Activated naive CD8-positive, alpha-beta T cell (primary cell): ENCODE results near the gene UPK3BL2.
"Not testable (repeated sequence)": the region's sequence is repeated elsewhere in the genome, so short reads cannot be mapped to it uniquely, and the experiment has no call there.

Experiments used
- H3K27ac Mint-ChIP-seq: one replicate; pipeline ENCODE4 v1.8.0; 2021; ENCODE audit warnings: mixed read lengths
- H3K27me3 Mint-ChIP-seq: one replicate; pipeline ENCODE4 v1.8.0; 2021; ENCODE audit warnings: mixed read lengths
- H3K36me3 Mint-ChIP-seq: one replicate; pipeline ENCODE4 v1.8.0; 2021; ENCODE audit warnings: mixed read lengths
- H3K4me1 Mint-ChIP-seq: one replicate; pipeline ENCODE4 v1.8.0; 2021; ENCODE audit warnings: low read depth, mixed read lengths
- H3K4me3 Mint-ChIP-seq: one replicate; pipeline ENCODE4 v1.8.0; 2021; ENCODE audit warnings: mild to moderate bottlenecking, mixed read lengths
- H3K9me3 Mint-ChIP-seq: one replicate; pipeline ENCODE4 v1.8.0; 2021; ENCODE audit warnings: low read depth, mixed read lengths

UPK3BL2 gene

GRCh38 chr7:102512642-102513221, 30.8 kb downstream of the UPK3BL2 start:
- H3K4me1 Mint-ChIP-seq, H3K27me3 Mint-ChIP-seq, H3K9me3 Mint-ChIP-seq, H3K27ac Mint-ChIP-seq, H3K36me3 Mint-ChIP-seq, H3K4me3 Mint-ChIP-seq: not testable (repeated sequence)

- not testable (repeated sequence) for H3K36me3 Mint-ChIP-seq, H3K27me3 Mint-ChIP-seq, H3K9me3 Mint-ChIP-seq, H3K4me1 Mint-ChIP-seq, H3K27ac Mint-ChIP-seq, H3K4me3 Mint-ChIP-seq
Observed at GRCh38 chr7:102511860-102512522, 31.5 kb downstream of the UPK3BL2 start.

GRCh38 chr7:102510575-102510974, 32.9 kb downstream of the UPK3BL2 start:
- H3K4me3 Mint-ChIP-seq, H3K36me3 Mint-ChIP-seq, H3K27ac Mint-ChIP-seq, H3K4me1 Mint-ChIP-seq, H3K9me3 Mint-ChIP-seq, H3K27me3 Mint-ChIP-seq: not testable (repeated sequence)

- not testable (repeated sequence) for H3K36me3 Mint-ChIP-seq, H3K9me3 Mint-ChIP-seq, H3K4me3 Mint-ChIP-seq, H3K27ac Mint-ChIP-seq, H3K27me3 Mint-ChIP-seq, H3K4me1 Mint-ChIP-seq
Observed at GRCh38 chr7:102507410-102508088, 35.9 kb downstream of the UPK3BL2 start.

- not testable (repeated sequence) for H3K36me3 Mint-ChIP-seq, H3K4me1 Mint-ChIP-seq, H3K9me3 Mint-ChIP-seq, H3K27ac Mint-ChIP-seq, H3K27me3 Mint-ChIP-seq, H3K4me3 Mint-ChIP-seq
Observed at GRCh38 chr7:102505298-102506185, 38.0 kb downstream of the UPK3BL2 start.

GRCh38 chr7:102503141-102503540, 40.4 kb downstream of the UPK3BL2 start:
- H3K27me3 Mint-ChIP-seq, H3K36me3 Mint-ChIP-seq, H3K27ac Mint-ChIP-seq, H3K9me3 Mint-ChIP-seq, H3K4me1 Mint-ChIP-seq, H3K4me3 Mint-ChIP-seq: not testable (repeated sequence)

- H3K27ac Mint-ChIP-seq, H3K4me3 Mint-ChIP-seq, H3K36me3 Mint-ChIP-seq, H3K27me3 Mint-ChIP-seq, H3K9me3 Mint-ChIP-seq, H3K4me1 Mint-ChIP-seq: not testable (repeated sequence)
Observed at GRCh38 chr7:102498321-102498720, 45.2 kb downstream of the UPK3BL2 start.

GRCh38 chr7:102497308-102497707, 46.2 kb downstream of the UPK3BL2 start:
- H3K4me3 Mint-ChIP-seq, H3K36me3 Mint-ChIP-seq, H3K4me1 Mint-ChIP-seq, H3K9me3 Mint-ChIP-seq, H3K27ac Mint-ChIP-seq, H3K27me3 Mint-ChIP-seq: not testable (repeated sequence)

- H3K4me3 Mint-ChIP-seq, H3K4me1 Mint-ChIP-seq, H3K9me3 Mint-ChIP-seq, H3K27me3 Mint-ChIP-seq, H3K27ac Mint-ChIP-seq, H3K36me3 Mint-ChIP-seq: not testable (repeated sequence)
Observed at GRCh38 chr7:102496861-102497260, 46.6 kb downstream of the UPK3BL2 start.

GRCh38 chr7:102494473-102495149, 48.9 kb downstream of the UPK3BL2 start:
- H3K4me1 Mint-ChIP-seq, H3K36me3 Mint-ChIP-seq, H3K27ac Mint-ChIP-seq, H3K4me3 Mint-ChIP-seq, H3K9me3 Mint-ChIP-seq, H3K27me3 Mint-ChIP-seq: not testable (repeated sequence)

- not testable (repeated sequence) for H3K36me3 Mint-ChIP-seq, H3K27me3 Mint-ChIP-seq, H3K27ac Mint-ChIP-seq, H3K4me1 Mint-ChIP-seq, H3K4me3 Mint-ChIP-seq, H3K9me3 Mint-ChIP-seq
Observed at GRCh38 chr7:102494026-102494425, 49.5 kb downstream of the UPK3BL2 start.

GRCh38 chr7:102493220-102493935, 50.1 kb downstream of the UPK3BL2 start:
- not testable (repeated sequence) for H3K4me1 Mint-ChIP-seq, H3K36me3 Mint-ChIP-seq, H3K27me3 Mint-ChIP-seq, H3K27ac Mint-ChIP-seq, H3K9me3 Mint-ChIP-seq, H3K4me3 Mint-ChIP-seq

GRCh38 chr7:102490529-102491075, 52.9 kb downstream of the UPK3BL2 start:
- not testable (repeated sequence) for H3K36me3 Mint-ChIP-seq, H3K9me3 Mint-ChIP-seq, H3K4me3 Mint-ChIP-seq

More at GRCh38 chr7:102490529-102491075, 52.9 kb downstream of the UPK3BL2 start:
- H3K27me3 Mint-ChIP-seq, H3K27ac Mint-ChIP-seq, H3K4me1 Mint-ChIP-seq: not testable (repeated sequence)
